ENCODE measurements around the gene PTTG1IP2. TPM values are rescaled to one million over a fixed set of nuclear protein-coding genes. Genes with fewer than 3 reads are reported as not detected.

The PTTG1IP2 gene
- polyA plus RNA-seq, 1 experiment: not detected

DNA sequence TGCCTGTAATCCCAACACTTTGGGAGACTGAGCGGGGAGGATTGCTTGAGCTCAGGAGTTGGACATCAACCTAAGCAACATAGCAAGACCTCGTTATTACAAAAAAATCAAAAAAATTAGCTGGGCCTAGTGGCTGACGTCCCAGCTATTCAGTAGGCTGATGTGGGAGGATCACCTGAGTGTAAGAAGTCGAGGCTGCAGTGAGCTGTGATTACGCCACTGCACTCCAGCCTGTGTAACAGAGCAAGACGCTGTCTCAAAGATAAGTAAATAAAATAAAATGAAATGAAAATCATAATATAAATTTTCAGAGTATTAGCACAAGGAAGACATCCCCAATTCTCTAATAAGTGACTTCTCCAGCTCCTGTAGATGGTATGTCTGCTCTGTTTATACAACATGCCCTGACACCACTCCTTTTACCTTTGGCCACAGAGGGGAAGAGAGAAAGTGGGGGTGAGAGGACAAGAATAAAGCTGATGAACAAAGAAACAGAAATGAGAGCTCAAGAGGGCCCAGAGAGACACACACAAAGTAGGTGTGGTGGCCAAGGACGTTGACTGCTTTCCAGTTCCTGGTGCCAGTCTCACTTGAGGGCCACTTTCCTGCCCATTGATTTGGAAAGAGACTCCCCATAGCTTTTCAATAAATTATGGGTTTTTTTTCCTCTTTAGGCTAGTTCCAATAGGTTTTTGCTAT is 62.9 kb downstream of the PTTG1IP2 start:
- POLR2A ChIA-PET: no interaction called here

DNA sequence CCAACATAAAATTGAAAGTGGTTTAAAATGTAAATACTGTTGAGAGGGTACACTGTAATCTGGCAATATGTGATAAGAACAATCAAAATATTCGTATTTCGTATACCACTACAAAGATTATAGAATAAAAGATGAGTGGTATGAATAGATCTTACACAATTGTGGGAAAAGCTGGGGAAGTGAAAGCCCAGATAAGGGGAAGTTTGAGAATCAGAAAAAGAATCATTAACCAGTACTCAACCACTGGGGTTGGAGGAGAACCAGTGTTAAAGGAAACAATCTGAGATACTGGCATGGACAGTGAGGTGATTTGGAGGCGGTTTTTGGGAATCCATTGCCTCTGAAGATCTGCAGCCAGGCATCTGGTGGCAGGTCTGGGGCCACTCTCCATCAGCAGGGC is 67.0 kb downstream of the PTTG1IP2 start:
- no peak for TF ChIP-seq CTCF (IDR thresholded peaks at IDR 0.05; ENCODE audit: low read depth, low read length)
- no peak for DNase-seq (ENCODE audit: low read depth, low spot score)
- Histone ChIP-seq H3K27me3 (ENCODE audit: control insufficient read depth, insufficient read depth, low read length) (no peaks in the 10 kb centered on the region), H3K27ac (ENCODE audit: low read depth, low read length) (no peak overlapping the region), H3K9me3 (ENCODE audit: control insufficient read depth, insufficient read depth, low read length) (no peaks in the 10 kb centered on the region), H3K4me3 (ENCODE audit: low read depth, low read length) (no peak overlapping the region)
- POLR2A ChIA-PET: no interaction called here
- CTCF ChIA-PET: no interaction called here

More for the DNA sequence above, 62.9 kb downstream of the PTTG1IP2 start:
- no peak for TF ChIP-seq CTCF (IDR thresholded peaks at IDR 0.05; ENCODE audit: low read depth, low read length)
- Histone ChIP-seq H3K27ac (ENCODE audit: low read depth, low read length) (no peak overlapping the region), H3K27me3 (ENCODE audit: control insufficient read depth, insufficient read depth, low read length) (no peaks in the 10 kb centered on the region), H3K4me3 (ENCODE audit: low read depth, low read length) (no peak overlapping the region), H3K9me3 (ENCODE audit: control insufficient read depth, insufficient read depth, low read length) (no peaks in the 10 kb centered on the region)
- CTCF ChIA-PET: no interaction called here
- no peak for DNase-seq (ENCODE audit: low read depth, low spot score)

- Histone ChIP-seq H3K9me3 (ENCODE audit: control insufficient read depth, insufficient read depth, low read length) (no peaks in the 10 kb centered on the region), H3K4me3 (ENCODE audit: low read depth, low read length) (no peak overlapping the region), H3K27ac (ENCODE audit: low read depth, low read length) (no peak overlapping the region), H3K27me3 (ENCODE audit: control insufficient read depth, insufficient read depth, low read length) (peaks cover 2% of the 10 kb centered on the region)
- no peak for DNase-seq (ENCODE audit: low read depth, low spot score)
- CTCF ChIA-PET: no interaction called here
- no peak for TF ChIP-seq CTCF (IDR thresholded peaks at IDR 0.05; ENCODE audit: low read depth, low read length)
- POLR2A ChIA-PET: no interaction called here
These were observed 69.0 kb downstream of the PTTG1IP2 start for GRCh38 chr7:90538405-90538804.

DNA sequence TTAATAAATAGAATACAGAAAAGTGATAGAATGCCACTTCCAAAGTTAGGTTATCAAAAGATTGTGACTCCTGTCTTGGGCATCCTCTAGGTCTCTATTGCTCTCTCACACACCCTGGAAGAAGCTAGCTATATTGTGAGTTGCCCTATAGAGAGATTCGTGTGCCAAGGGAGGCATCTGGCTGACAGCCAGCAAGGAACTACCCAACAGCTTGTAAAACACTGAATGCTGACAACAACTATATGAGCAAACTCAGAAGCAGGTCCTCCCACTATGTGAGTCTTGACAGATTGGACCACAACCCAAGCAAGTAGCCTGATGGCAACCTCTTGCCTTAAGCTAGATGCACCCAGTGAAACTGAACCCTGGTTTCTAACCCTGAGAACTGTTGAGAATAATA is 71.0 kb downstream of the PTTG1IP2 start:
- no peak for TF ChIP-seq CTCF (IDR thresholded peaks at IDR 0.05; ENCODE audit: low read depth, low read length)
- ChIA-PET CTCF (no interaction called here), POLR2A (no interaction called here)
- no peak for DNase-seq (ENCODE audit: low read depth, low spot score)
- H3K27me3 ChIP-seq (ENCODE audit: control insufficient read depth, insufficient read depth, low read length): peaks cover 2% of the 10 kb centered on the region
- H3K4me3 ChIP-seq (ENCODE audit: low read depth, low read length): no peak overlapping the region
- H3K9me3 ChIP-seq (ENCODE audit: control insufficient read depth, insufficient read depth, low read length): no peaks in the 10 kb centered on the region
- no peak overlapping the region for H3K27ac ChIP-seq (ENCODE audit: low read depth, low read length)

GRCh38 chr7:90551036-90551435 is 81.6 kb downstream of the PTTG1IP2 start:
- no peak for DNase-seq (ENCODE audit: low read depth, low spot score)
- Histone ChIP-seq H3K27ac (ENCODE audit: low read depth, low read length) (no peak overlapping the region), H3K9me3 (ENCODE audit: control insufficient read depth, insufficient read depth, low read length) (no peaks in the 10 kb centered on the region), H3K4me3 (ENCODE audit: low read depth, low read length) (no peak overlapping the region), H3K27me3 (ENCODE audit: control insufficient read depth, insufficient read depth, low read length) (no peaks in the 10 kb centered on the region)
- TF ChIP-seq CTCF (IDR thresholded peaks at IDR 0.05; ENCODE audit: low read depth, low read length): no peak
- CTCF ChIA-PET: interaction anchor here (1.2 to 2.2 kb wide), 2 partner anchors 483 to 1233 kb away, joined by 3 to 9 read pairs; no protein-coding TSS in a partner anchor
- POLR2A ChIA-PET: no interaction called here

All from AG04450 (cell line).